ENCODE results near the gene BLMH. TPM values are rescaled to one million over a fixed set of nuclear protein-coding genes. Genes with fewer than 3 reads are reported as not detected.

Gene BLMH
- total and polyA plus RNA-seq, 10 of the 15 experiments (the other 5 are each of a cell fraction or from before 2014, with no cell fraction given): 16.1 to 63.9 (median 54.0) TPM

- TF ChIP-seq MEF2B (IDR thresholded peaks at IDR 0.05; ENCODE audit: partially characterized antibody, poor library complexity, severe bottlenecking): peak; percentile 84
- 0 out of 2 replicates have a peak, but pooled peaks have one; percentile 30 for TF ChIP-seq DPF2 (IDR thresholded peaks at IDR 0.05)
- TF ChIP-seq RELB (IDR thresholded peaks at IDR 0.05; ENCODE audit: low read depth): peak; percentile 25; the same call in 1 of the 2 replicates
- TF ChIP-seq GATAD2B (conservative IDR thresholded peaks at IDR 0.05; ENCODE audit: low read depth): no peak
- peak; percentile 88 for TF ChIP-seq RUNX3 (IDR thresholded peaks at IDR 0.05; ENCODE audit: low read length)
- peak; percentile 74 for TF ChIP-seq SKIL (IDR thresholded peaks at IDR 0.05; ENCODE audit: low read depth, poor library complexity, severe bottlenecking)
- TF ChIP-seq CHD1 (IDR thresholded peaks at IDR 0.05; ENCODE audit: low read depth, low read length): no peak
- TF ChIP-seq ZNF24 (IDR thresholded peaks at IDR 0.05): no peak
- TF ChIP-seq SIN3A (IDR thresholded peaks at IDR 0.05; ENCODE audit: low read depth, low read length): no peak
- peak; percentile 29; the same call in 1 of the 2 replicates for TF ChIP-seq IKZF1 (conservative IDR thresholded peaks at IDR 0.05)
- TF ChIP-seq RELA (IDR thresholded peaks at IDR 0.05; ENCODE audit: borderline replicate concordance, partially characterized antibody): no peak
- peak; percentile 85 for TF ChIP-seq MTA2 (IDR thresholded peaks at IDR 0.05; ENCODE audit: low read depth)
- TF ChIP-seq LARP7 (IDR thresholded peaks at IDR 0.05): no peak
- no peak for TF ChIP-seq RB1 (IDR thresholded peaks at IDR 0.05; ENCODE audit: borderline replicate concordance)
- peak; percentile 68; the same call in 1 of the 2 replicates for TF ChIP-seq ZNF384 (IDR thresholded peaks at IDR 0.05; ENCODE audit: borderline replicate concordance, low read depth, low read length)
- peak; percentile 52; the same call in 1 of the 2 replicates for TF ChIP-seq CREM (IDR thresholded peaks at IDR 0.05; ENCODE audit: low read depth)
- TF ChIP-seq IKZF2 (IDR thresholded peaks at IDR 0.05): peak; percentile 67 to 75; a peak in 3 of 4 replicates
- TF ChIP-seq USF1 (IDR thresholded peaks at IDR 0.05; ENCODE audit: borderline replicate concordance, extremely low read length, insufficient read depth, low read depth, low read length): no peak
- TF ChIP-seq NR2C1 (IDR thresholded peaks at IDR 0.05): no peak
- peak; percentile 42; the same call in 1 of the 2 replicates for TF ChIP-seq ATF2 (IDR thresholded peaks at IDR 0.05; ENCODE audit: low read length)
- TF ChIP-seq RAD51 (IDR thresholded peaks at IDR 0.05): no peak
- no peak for TF ChIP-seq CHD2 (IDR thresholded peaks at IDR 0.05; ENCODE audit: borderline replicate concordance, low read depth, low read length)
- TF ChIP-seq ETV6 (conservative IDR thresholded peaks at IDR 0.05 in 1 of 2, IDR thresholded peaks at IDR 0.05 in 1 of 2; ENCODE audit: borderline replicate concordance in 1 of 2, low read depth in 1 of 2): peak in 1 of 2 experiments; percentile 49; a peak in 1 of 4 replicates
- TF ChIP-seq JUNB (IDR thresholded peaks at IDR 0.05): peak; percentile 45; the same call in 1 of the 2 replicates
- TF ChIP-seq KAT2A (conservative IDR thresholded peaks at IDR 0.05; ENCODE audit: control insufficient read depth, low read depth, low read length): no peak
- no peak for TF ChIP-seq SMARCA5 (IDR thresholded peaks at IDR 0.05)
- peak; percentile 39; the same call in 1 of the 2 replicates for TF ChIP-seq ZNF217 (IDR thresholded peaks at IDR 0.05)
Observed at GRCh38 chr17:30332057-30332542, 40.4 kb upstream of the BLMH start (continued).

Measured in GM12878 (cell line).